A673 (cell line): ENCODE results near the gene SFMBT2. TPM values are rescaled to one million over a fixed set of nuclear protein-coding genes. Genes with fewer than 3 reads are reported as not detected.

Experiments used
- BruUV-seq: library from RNA; stranded (reverse); fragments of 400-500 nt; replicated peaks from 2 replicates; lab custom pipeline; 2021; lab: Mats Ljungman, UMichigan
- CTCF ChIA-PET: fragments of 300-600 bp; sonication (Branson Sonifier 250); formaldehyde crosslinking; loops from one replicate; lab custom pipeline; 2022; ENCODE audit warnings: antibody characterized with exemption; lab: Charles Lee
- POLR2A ChIA-PET: fragments of 300-600 bp; sonication (Branson Sonifier 250); formaldehyde crosslinking; loops from one replicate; lab custom pipeline; 2022; ENCODE audit warnings: antibody characterized with exemption; ENCODE audit not compliant: low non-redundant PET; lab: Charles Lee
- DNase-seq: peaks from one replicate; pipeline ENCODE4 v3.0.0-alpha.2; 2015; ENCODE audit warnings: low spot score
- H3K27ac ChIP-seq: fragments of 200-600 bp; sonication (generic); 2 replicates; pipeline ENCODE4 v1.5.1; 2016; ENCODE audit warnings: mixed run types, low read depth, mild to moderate bottlenecking, mixed read lengths, antibody characterized with exemption, low read length; ENCODE audit not compliant: poor library complexity, severe bottlenecking
- H3K27me3 ChIP-seq: fragments of 200-600 bp; sonication (generic); replicated peaks from 2 replicates; pipeline ENCODE4 v1.6.1; 2017; ENCODE audit warnings: mixed run types, low read depth, mild to moderate bottlenecking, mixed read lengths, antibody characterized with exemption, low read length; ENCODE audit not compliant: insufficient read depth, poor library complexity
- H3K36me3 ChIP-seq: fragments of 200-600 bp; sonication (generic); 2 replicates; pipeline ENCODE4 v1.6.1; 2016; ENCODE audit warnings: mixed run types, mild to moderate bottlenecking, mixed read lengths, antibody characterized with exemption, low read length; ENCODE audit not compliant: insufficient read depth, poor library complexity, severe bottlenecking
- H3K4me1 ChIP-seq: fragments of 200-600 bp; sonication (generic); 2 replicates; pipeline ENCODE4 v1.6.1; 2017; ENCODE audit warnings: mixed run types, mild to moderate bottlenecking, mixed read lengths, antibody characterized with exemption, low read length; ENCODE audit not compliant: insufficient read depth, poor library complexity, severe bottlenecking
- H3K4me3 ChIP-seq: fragments of 200-600 bp; sonication (generic); 2 replicates; pipeline ENCODE4 v1.5.1; 2016; ENCODE audit warnings: low read depth, mixed run types, mild to moderate bottlenecking, mixed read lengths, low read length; ENCODE audit not compliant: poor library complexity, severe bottlenecking
- H3K9me3 ChIP-seq: fragments of 200-600 bp; sonication (generic); 2 replicates; pipeline ENCODE4 v1.6.1; 2016; ENCODE audit warnings: mixed run types, low read depth, mild to moderate bottlenecking, mixed read lengths, antibody characterized with exemption, low read length; ENCODE audit not compliant: poor library complexity, severe bottlenecking
- EZH2 ChIP-seq: fragments of 200-600 bp; sonication (generic); IDR thresholded peaks from 2 replicates; pipeline ENCODE4 v1.6.1; 2017; ENCODE audit warnings: borderline replicate concordance, low read depth, mild to moderate bottlenecking, mixed read lengths, antibody characterized with exemption, low read length; ENCODE audit not compliant: poor library complexity, severe bottlenecking
- intact Hi-C: fragments of 100-400 bp; cut with micrococcal nuclease; formaldehyde crosslinking; loops from one replicate; pipeline ENCODE4 v1.10.0; 2022; ENCODE audit not compliant: unreplicated experiment
- total RNA-seq: library from RNA; stranded (reverse); gene quantifications from 2 replicates; pipeline ENCODE4 v1.2.3, GENCODE V29; 2021
- TF ChIP-seq, protein P1 (sequence below): fragments of 300-800, 200-600 bp; sonication (generic); conservative IDR thresholded peaks from 2 replicates; pipeline ENCODE4 v1.5.1; 2017; ENCODE audit warnings: low read depth, mild to moderate bottlenecking, antibody characterized with exemption, low read length, moderate library complexity, mixed read lengths

SFMBT2 gene
- total RNA-seq, 1 experiment from 2014 or later, result 8.2 TPM

DNA sequence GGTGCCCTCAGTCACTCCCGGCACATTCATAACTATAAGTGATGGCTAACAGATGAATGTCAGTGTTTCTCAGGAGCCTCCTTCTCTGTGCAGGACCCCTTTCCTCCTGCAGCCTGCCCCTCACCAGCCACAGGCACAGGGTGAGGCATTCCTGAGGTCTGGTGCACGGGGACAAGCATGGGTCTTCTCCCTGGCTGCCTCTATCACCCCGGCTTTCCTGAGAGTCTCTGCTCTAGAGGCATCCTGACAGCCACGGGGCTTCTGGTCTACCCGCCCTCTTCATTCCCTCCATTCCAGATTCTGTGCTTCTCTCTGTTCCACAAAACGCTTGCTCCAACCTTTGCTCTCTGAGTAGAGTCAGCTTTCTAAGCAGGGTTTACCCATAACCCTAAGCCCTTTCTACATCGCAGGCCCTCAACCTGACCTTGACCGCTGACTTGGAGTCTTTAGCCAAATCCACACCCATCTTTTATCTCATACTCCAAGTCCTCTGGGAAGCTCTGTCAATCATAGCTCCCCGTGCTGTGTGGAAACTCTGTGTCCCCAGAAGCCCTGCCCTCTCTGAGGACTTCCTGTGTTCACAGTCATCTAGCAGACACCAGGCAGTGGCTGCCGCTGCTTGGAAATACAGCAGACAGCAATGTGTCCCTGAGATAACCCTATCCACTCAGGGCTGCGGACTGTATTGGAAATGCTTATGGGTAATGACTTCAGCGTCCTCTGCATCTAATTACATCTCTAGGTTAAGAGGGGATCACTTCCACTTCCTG lies 159.0 kb downstream of the SFMBT2 start:
- H3K27me3 ChIP-seq, result peaks cover 24% of the 10 kb centered on the region
- intact Hi-C loops, result no loop called here
- no peak for DNase-seq
- ChIA-PET CTCF (no interaction called here), POLR2A (no interaction called here)
- no peak overlapping the region for H3K4me3 ChIP-seq
- TF ChIP-seq, protein P1, sequence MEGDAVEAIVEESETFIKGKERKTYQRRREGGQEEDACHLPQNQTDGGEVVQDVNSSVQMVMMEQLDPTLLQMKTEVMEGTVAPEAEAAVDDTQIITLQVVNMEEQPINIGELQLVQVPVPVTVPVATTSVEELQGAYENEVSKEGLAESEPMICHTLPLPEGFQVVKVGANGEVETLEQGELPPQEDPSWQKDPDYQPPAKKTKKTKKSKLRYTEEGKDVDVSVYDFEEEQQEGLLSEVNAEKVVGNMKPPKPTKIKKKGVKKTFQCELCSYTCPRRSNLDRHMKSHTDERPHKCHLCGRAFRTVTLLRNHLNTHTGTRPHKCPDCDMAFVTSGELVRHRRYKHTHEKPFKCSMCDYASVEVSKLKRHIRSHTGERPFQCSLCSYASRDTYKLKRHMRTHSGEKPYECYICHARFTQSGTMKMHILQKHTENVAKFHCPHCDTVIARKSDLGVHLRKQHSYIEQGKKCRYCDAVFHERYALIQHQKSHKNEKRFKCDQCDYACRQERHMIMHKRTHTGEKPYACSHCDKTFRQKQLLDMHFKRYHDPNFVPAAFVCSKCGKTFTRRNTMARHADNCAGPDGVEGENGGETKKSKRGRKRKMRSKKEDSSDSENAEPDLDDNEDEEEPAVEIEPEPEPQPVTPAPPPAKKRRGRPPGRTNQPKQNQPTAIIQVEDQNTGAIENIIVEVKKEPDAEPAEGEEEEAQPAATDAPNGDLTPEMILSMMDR, result no peak
- no peak for TF ChIP-seq EZH2
- no peak overlapping the region for H3K27ac ChIP-seq
- no TSS peak for BruUV-seq
- no peaks in the 10 kb centered on the region for H3K4me1 ChIP-seq
- H3K9me3 ChIP-seq, result no peaks in the 10 kb centered on the region
- H3K36me3 ChIP-seq, result no peaks in the 10 kb centered on the region

DNA sequence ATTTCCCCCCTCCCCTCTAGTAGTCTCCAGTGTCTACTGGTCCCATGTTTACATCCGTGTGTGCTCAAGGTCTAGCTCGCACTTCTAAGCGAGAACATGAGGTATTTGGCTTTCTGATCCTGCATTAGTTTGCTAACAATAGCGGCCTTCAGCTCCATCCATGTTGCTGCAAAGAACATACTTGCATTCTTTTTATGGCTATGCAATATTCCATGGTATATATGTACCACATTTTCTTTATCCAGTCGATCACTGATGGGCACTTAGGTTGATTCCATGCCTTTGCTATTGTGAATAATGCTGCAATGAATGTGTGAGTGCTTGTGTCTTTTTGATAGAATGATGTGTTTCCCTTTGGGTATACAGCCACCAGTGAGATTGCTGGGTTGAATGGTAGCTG lies 160.6 kb downstream of the SFMBT2 start:
- no peaks in the 10 kb centered on the region for H3K9me3 ChIP-seq
- ChIA-PET CTCF (no interaction called here), POLR2A (no interaction called here)
- intact Hi-C loops, result no loop called here
- no peaks in the 10 kb centered on the region for H3K4me1 ChIP-seq
- no peak overlapping the region for H3K4me3 ChIP-seq
- DNase-seq, result no peak
- BruUV-seq, result no TSS peak
- TF ChIP-seq, protein P1, result no peak
- no peak for TF ChIP-seq EZH2
- no peak overlapping the region for H3K27ac ChIP-seq
- no peaks in the 10 kb centered on the region for H3K36me3 ChIP-seq
- peaks cover 24% of the 10 kb centered on the region for H3K27me3 ChIP-seq

DNA sequence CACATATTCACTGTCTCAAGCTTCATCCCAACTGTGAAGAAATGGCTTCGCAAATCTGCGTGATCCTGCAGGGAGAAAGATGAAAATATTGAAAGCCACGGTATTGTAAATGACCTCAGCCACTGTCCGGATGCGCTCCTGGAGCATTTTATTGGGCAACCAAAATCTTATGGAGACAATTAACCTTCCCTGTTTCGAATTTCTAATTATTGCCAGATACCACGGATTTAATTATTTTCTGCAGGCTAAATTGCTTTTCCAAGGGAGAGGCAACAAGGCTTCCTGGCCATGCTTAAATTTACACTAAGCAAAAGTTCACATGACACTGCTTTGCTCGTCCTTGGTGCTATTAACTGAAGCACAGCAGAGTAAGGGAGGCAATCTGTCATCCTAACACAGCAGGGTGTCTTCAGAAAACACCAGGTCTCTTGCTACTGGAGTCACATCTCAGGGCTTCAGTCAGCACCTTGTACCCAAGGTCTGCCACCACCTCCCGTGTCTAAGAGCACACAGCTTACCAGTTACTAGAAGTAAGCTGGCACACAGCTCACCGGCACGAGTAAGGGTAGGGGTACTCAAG lies 162.2 kb downstream of the SFMBT2 start:
- Histone ChIP-seq H3K36me3 (no peaks in the 10 kb centered on the region), H3K27me3 (peaks cover 24% of the 10 kb centered on the region), H3K4me1 (no peaks in the 10 kb centered on the region), H3K9me3 (no peaks in the 10 kb centered on the region), H3K27ac (no peak overlapping the region), H3K4me3 (no peak overlapping the region)
- TF ChIP-seq, protein P1, result no peak
- no peak for TF ChIP-seq EZH2
- no TSS peak for BruUV-seq
- no peak for DNase-seq
- ChIA-PET POLR2A (no interaction called here), CTCF (no interaction called here)
- intact Hi-C loops, result no loop called here
